Lung (tissue), 12 donors: ENCODE results near the gene IGSF3. TPM values are rescaled to one million over a fixed set of nuclear protein-coding genes. Genes with fewer than 3 reads are reported as not detected.
"Not testable (repeated sequence)": the region's sequence is repeated elsewhere in the genome, so short reads cannot be mapped to it uniquely, and the experiment has no call there.

Experiments used
- ATAC-seq: fragments of 200-7000 bp; cut with Tn5 transposase; one replicate; pipeline ENCODE4 v1.9.1; 2020; ENCODE audit warnings: moderate number of reproducible peaks; ENCODE audit not compliant: insufficient read depth, low FRiP score
- DNase-seq, 3 donors: peaks; one replicate each; pipeline ENCODE4 v3.0.0-alpha.2; 2013 to 2017
- H3K27ac ChIP-seq, 2 donors: one replicate each; pipeline ENCODE4 v1.5.1; 2013; ENCODE audit warnings: mild to moderate bottlenecking in 2 of 2, moderate library complexity in 2 of 2, control low read depth in 1 of 2, inconsistent platforms in 1 of 2, low read depth in 1 of 2, low read length in 1 of 2
- H3K27me3 ChIP-seq, 3 donors: one replicate each; pipeline ENCODE4 v1.5.1; 2013; ENCODE audit warnings: low read length in 2 of 3; ENCODE audit not compliant: control insufficient read depth in 3 of 3, insufficient read depth in 3 of 3
- H3K36me3 ChIP-seq, 4 donors: one replicate each; pipeline ENCODE4 v1.5.1; 2013; ENCODE audit warnings: low read length in 4 of 4, mild to moderate bottlenecking in 1 of 4, moderate library complexity in 1 of 4; ENCODE audit not compliant: control insufficient read depth in 4 of 4, insufficient read depth in 4 of 4
- H3K4me1 ChIP-seq, 5 donors: one replicate each; pipeline ENCODE4 v1.5.1; 2013; ENCODE audit warnings: low read length in 5 of 5, mild to moderate bottlenecking in 2 of 5, moderate library complexity in 1 of 5; ENCODE audit not compliant: control insufficient read depth in 5 of 5, insufficient read depth in 5 of 5
- H3K4me3 ChIP-seq: one replicate; pipeline ENCODE4 v1.5.1; 2013; ENCODE audit warnings: mild to moderate bottlenecking, control low read depth, moderate library complexity
- H3K9ac ChIP-seq, 2 donors: one replicate each; pipeline ENCODE4 v1.5.1; 2013; ENCODE audit warnings: low read length in 2 of 2, control low read depth in 1 of 2; ENCODE audit not compliant: insufficient read depth in 1 of 2
- H3K9me3 ChIP-seq, 4 donors: one replicate each; pipeline ENCODE4 v1.5.1; 2013; ENCODE audit warnings: low read length in 3 of 4, mild to moderate bottlenecking in 1 of 4, moderate library complexity in 1 of 4; ENCODE audit not compliant: control insufficient read depth in 4 of 4, insufficient read depth in 3 of 4
- WGBS, 2 donors: extraction: QIAGEN DNeasy Blood & Tissue Kit; methylation state at CpG; one replicate each; pipeline ENCODE4 v1.1.7; 2013; 5-methylcytosine and 5-hydroxymethylcytosine counted together
- polyA plus RNA-seq, 2 donors: library from polyadenylated mRNA; stranded (reverse); fragments of 200-250 nt; gene quantifications; one replicate each; pipeline ENCODE4 v1.2.1, GENCODE V29; 2013
- total RNA-seq, 2 donors: library from RNA; depleted of rRNA in 1 of 2; stranded (reverse); fragments of >200 nt in 1 of 2; gene quantifications; one replicate each; pipeline ENCODE4 v1.2.1, GENCODE V29; 2014 to 2021
- TF ChIP-seq, protein P1 (sequence below): IDR thresholded peaks from 2 replicates; pipeline ENCODE4 v1.5.1; 2012; ENCODE audit warnings: mild to moderate bottlenecking; ENCODE audit errors: control extremely low read depth, extremely low read depth
- donor health status: control.
- donor health status: control.
- donor health status: Bipolar disorder and iron deficiency.
- donor health status: healthy.
- donor health status: DM: yes; HTN: yes; CAD: no.

Gene IGSF3
- total and polyA plus RNA-seq, 4 donors: 6.3 to 48.5 (median 13.3) TPM

DNA sequence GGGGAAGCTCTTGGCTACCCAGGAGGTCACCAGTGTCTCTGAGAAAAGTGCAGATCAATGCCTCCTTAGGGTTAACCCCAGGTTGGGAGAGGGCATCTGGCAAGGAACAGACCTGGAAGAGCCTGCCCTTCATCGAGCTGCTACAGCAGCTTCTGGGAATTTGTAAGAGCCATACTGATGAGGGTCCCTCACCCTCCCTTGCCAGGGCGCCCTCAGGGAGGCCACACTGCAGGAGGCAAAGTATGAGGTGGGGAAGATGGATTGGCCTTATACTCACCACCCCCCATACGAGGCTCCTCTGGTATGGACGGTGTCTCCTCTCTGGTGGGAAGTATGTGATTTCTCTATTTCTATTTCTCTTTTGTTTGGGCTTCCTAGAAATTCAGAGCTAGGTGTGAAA is 13.2 kb downstream of the IGSF3 start:
- Histone ChIP-seq H3K27me3 (no peaks in the 10 kb centered on the region), H3K27ac (no peak overlapping the region), H3K9me3 (no peaks in the 10 kb centered on the region), H3K36me3 (no peaks in the 10 kb centered on the region), H3K4me3 (no peak overlapping the region), H3K9ac (no peak overlapping the region), H3K4me1 (peaks cover 0 to 11% (median 2%) of the 10 kb centered on the region in 5 donors)
- ATAC-seq (no peak), DNase-seq (no peak)
- TF ChIP-seq, protein P1, sequence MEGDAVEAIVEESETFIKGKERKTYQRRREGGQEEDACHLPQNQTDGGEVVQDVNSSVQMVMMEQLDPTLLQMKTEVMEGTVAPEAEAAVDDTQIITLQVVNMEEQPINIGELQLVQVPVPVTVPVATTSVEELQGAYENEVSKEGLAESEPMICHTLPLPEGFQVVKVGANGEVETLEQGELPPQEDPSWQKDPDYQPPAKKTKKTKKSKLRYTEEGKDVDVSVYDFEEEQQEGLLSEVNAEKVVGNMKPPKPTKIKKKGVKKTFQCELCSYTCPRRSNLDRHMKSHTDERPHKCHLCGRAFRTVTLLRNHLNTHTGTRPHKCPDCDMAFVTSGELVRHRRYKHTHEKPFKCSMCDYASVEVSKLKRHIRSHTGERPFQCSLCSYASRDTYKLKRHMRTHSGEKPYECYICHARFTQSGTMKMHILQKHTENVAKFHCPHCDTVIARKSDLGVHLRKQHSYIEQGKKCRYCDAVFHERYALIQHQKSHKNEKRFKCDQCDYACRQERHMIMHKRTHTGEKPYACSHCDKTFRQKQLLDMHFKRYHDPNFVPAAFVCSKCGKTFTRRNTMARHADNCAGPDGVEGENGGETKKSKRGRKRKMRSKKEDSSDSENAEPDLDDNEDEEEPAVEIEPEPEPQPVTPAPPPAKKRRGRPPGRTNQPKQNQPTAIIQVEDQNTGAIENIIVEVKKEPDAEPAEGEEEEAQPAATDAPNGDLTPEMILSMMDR: no peak
- WGBS, 2 donors: 81 to 82% methylated on average over 4 of the region's 4 CpGs

DNA sequence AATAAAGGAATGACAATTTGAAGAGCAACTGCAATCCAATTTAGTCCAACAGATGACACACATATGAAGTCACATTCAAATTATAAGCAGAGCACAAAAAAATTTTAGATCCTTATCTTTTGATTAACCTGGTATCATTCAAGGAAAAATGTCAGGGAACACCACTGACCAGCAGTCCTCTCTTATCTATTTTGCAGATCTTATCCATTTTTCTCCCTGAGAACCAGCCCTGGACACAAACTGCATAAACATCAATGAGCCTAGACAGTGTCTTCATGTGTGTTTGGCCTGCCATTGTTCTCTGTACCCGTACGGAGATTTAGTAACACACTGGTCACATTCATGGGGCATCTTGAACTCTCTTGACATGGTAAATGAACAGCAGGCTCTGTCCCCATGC is 14.9 kb downstream of the IGSF3 start:
- peaks cover 0 to 11% (median 0%) of the 10 kb centered on the region in 5 donors for H3K4me1 ChIP-seq
- WGBS, 2 donors: 71 to 77% methylated on average over 2 of the region's 2 CpGs

DNA sequence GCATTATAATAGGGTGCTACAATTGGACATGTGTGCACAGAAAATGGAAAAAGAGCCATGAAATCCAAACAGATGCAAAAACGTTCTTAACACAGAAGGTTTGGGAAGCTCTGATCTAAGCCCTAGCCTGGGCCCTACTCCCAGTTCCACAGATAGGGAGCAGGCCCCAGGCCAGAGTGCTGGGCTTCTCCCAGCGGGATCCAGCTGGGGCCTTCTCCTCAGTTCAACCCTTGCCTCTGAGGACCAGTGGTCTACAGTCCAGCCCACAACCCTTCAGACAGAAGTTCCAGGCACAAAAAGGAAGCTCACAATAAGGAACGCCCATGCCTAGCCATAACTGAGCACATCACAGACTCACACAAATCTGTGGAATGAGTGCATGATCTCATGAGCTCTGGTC is 16.8 kb downstream of the IGSF3 start:
- not testable (repeated sequence) for H3K27me3 ChIP-seq, H3K9me3 ChIP-seq, H3K9ac ChIP-seq, H3K36me3 ChIP-seq, H3K27ac ChIP-seq, H3K4me3 ChIP-seq, DNase-seq, ATAC-seq
- peaks cover 0 to 11% (median 0%) of the 10 kb centered on the region in 5 donors for H3K4me1 ChIP-seq
- 85 to 93% methylated on average over 3 of the region's 3 CpGs for WGBS, 2 donors

More for the DNA sequence above, 14.9 kb downstream of the IGSF3 start:
- not testable (repeated sequence) for H3K9me3 ChIP-seq, H3K27ac ChIP-seq, H3K27me3 ChIP-seq, H3K36me3 ChIP-seq, H3K4me3 ChIP-seq, H3K9ac ChIP-seq, DNase-seq, ATAC-seq

DNA sequence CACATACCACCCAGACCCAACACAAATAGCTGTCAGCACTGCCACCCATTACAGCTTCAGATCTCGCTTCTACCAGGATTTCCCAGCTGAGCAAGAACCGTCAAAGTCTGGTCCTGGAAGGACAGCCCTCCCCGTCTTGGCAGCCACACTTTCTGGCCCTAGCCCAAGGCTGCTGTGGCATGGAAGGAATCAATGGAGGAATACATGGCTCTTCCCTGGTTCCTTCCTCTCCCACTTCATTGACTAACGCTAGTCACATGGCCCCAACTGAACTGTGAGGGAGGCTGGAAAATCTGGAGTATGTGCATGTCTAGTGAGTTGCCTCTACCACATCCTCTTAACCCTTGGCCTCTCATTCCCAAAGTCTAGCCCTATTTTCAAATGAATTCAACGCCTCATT is 18.5 kb downstream of the IGSF3 start:
- not testable (repeated sequence) for H3K9me3 ChIP-seq, H3K4me3 ChIP-seq
- WGBS, 2 donors: 61 to 78% methylated on average over 5 of the region's 5 CpGs

DNA sequence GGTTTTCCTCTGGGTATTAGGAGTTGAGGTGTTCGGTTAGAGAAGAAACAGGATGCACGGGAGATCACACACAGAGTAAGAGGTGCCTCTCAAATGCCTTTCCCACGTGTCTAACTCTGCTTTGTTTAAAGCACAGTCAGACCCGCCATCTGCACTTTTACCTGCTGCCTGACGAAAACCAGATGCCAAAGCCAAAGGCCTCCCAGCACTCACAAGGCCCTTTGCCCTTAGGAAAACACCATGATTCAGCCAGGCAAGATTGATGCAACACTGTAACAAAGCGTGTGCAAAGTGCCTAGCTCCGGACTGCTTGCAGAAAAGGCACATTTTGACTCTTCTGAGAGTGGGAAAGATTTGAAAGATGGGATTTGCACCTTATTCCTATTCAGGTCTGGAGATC is 19.2 kb downstream of the IGSF3 start:
- H3K36me3 ChIP-seq, H3K27me3 ChIP-seq, H3K4me3 ChIP-seq, ATAC-seq, DNase-seq, H3K4me1 ChIP-seq, H3K27ac ChIP-seq, H3K9me3 ChIP-seq, H3K9ac ChIP-seq: not testable (repeated sequence)
- 70 to 85% methylated on average over 7 of the region's 7 CpGs for WGBS, 2 donors

More for the DNA sequence above, 18.5 kb downstream of the IGSF3 start:
- H3K27me3 ChIP-seq, H3K9ac ChIP-seq, H3K36me3 ChIP-seq, H3K27ac ChIP-seq, DNase-seq, ATAC-seq: not testable (repeated sequence)
- peaks cover 0 to 11% (median 0%) of the 10 kb centered on the region in 5 donors for H3K4me1 ChIP-seq

DNA sequence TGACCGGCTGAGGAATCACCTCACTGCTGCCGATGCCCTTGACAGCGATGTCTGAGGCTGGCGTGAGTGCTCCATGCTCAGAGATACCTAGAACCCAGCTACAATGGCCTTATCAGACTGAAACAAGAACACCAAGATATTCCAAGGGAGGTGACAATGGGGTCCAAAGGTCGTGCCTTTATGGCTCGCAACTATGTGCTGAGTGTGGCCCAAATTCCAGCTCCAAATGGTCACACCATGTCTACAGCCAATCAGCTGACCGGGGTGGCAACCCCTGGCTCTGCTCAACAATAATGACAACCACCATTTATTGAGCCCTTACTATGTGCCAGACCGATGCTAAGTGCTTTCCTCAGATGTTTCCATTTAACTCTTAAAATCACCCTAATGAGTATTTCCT is 20.3 kb downstream of the IGSF3 start:
- not testable (repeated sequence) for H3K27ac ChIP-seq, H3K4me3 ChIP-seq, DNase-seq, H3K36me3 ChIP-seq, H3K27me3 ChIP-seq, H3K9ac ChIP-seq, ATAC-seq, H3K9me3 ChIP-seq, H3K4me1 ChIP-seq
- 91 to 93% methylated on average over 8 of the region's 8 CpGs for WGBS, 2 donors

DNA sequence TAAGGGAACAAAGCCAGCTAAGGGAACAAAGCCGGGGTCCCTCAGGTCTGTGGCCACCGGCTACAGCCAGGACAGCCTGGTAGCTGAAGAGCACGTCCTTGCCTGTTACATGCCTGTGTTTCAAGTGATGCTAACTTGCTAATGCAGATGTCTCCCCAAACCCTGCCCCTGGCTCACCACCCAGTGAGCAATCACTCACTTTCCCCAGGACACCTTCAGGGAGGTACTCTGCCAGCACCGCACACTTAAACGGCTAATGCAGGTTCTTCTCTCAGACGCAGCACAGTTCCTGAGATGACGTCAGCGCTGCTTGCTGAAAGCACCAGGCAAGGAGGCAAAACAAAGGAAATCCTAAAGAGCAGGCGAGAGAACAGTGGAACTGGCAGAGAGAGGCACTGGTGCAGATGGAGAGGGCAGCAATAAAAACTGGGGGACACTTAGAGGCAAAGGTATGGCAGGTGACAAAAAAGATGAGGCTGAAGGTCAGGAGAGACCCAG is 20.8 kb downstream of the IGSF3 start:
- not testable (repeated sequence) for H3K36me3 ChIP-seq, ATAC-seq, H3K4me1 ChIP-seq, H3K9me3 ChIP-seq, H3K27me3 ChIP-seq, H3K4me3 ChIP-seq, H3K27ac ChIP-seq, H3K9ac ChIP-seq
- WGBS, 2 donors: 32 to 42% methylated on average over 9 of the region's 9 CpGs
- peak; percentile 47 to 63 (median 51) for DNase-seq
